ENCODE results near the gene NME4. TPM values are rescaled to one million over a fixed set of nuclear protein-coding genes. Genes with fewer than 3 reads are reported as not detected.
"Not testable (repeated sequence)": the region's sequence is repeated elsewhere in the genome, so short reads cannot be mapped to it uniquely, and the experiment has no call there.

The NME4 gene
- total RNA-seq, 1 experiment from 2014 or later: 68.2 TPM

DNA sequence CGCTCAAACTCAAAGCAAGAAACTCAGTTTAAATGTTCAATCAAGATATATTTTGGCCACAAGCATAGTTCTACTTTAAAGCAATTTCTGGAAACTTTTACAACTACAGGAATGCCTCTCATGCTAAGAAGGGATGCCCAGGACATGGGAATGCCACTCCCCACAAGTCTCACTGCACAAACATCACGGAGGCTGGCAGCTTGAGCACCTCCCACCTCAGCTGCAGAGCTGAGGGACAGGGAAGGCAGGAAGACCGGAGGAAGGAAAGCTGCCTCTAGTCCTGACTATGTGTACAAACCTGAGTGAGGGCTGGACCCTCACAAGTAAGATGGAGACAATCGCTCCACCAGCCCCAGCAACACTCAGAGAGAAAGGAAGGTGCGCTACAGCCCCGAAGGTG lies 49.8 kb upstream of the NME4 start:
- no peaks in the 10 kb centered on the region for H3K9me3 ChIP-seq (ENCODE audit: control insufficient read depth in 1 of 2, insufficient read depth in 1 of 2, low read depth in 1 of 2, low read length in 2 of 2)
- H3K79me2 ChIP-seq (ENCODE audit: insufficient read depth, low read length): peaks cover 90% of the 10 kb centered on the region
- BruUV-seq (replicated peaks): no TSS peak
- H3K4me2 ChIP-seq (ENCODE audit: low read length): no peak overlapping the region
- no peak for TF ChIP-seq SRF (IDR thresholded peaks at IDR 0.05; ENCODE audit: low read depth)
- H3K4me1 ChIP-seq (ENCODE audit: control insufficient read depth in 1 of 2, insufficient read depth in 2 of 2, low read length in 2 of 2): no peaks in the 10 kb centered on the region
- intact Hi-C loops (cut with micrococcal nuclease): no loop called here
- ChIA-PET RAD21 (ENCODE audit: low non-redundant PET in 1 of 2, low total read pairs in 2 of 2, uncharacterized antibody in 2 of 2, unreplicated experiment in 2 of 2) (no interaction called here), POLR2A (no interaction called here), CTCF (no interaction called here)
- DNase-seq (ENCODE audit: low read depth, low spot score): no peak
- ATAC-seq: no peak
- no peaks in the 10 kb centered on the region for H3K27me3 ChIP-seq (ENCODE audit: insufficient read depth, low read length)
- no peak overlapping the region for H3K4me3 ChIP-seq (replicated peaks in 1 of 2; ENCODE audit: low read depth in 1 of 2, low read length in 2 of 2)
- H2AFZ ChIP-seq (ENCODE audit: low read depth, low read length, poor library complexity, severe bottlenecking): no peak overlapping the region
- H3K9me2 ChIP-seq (ENCODE audit: insufficient read depth): no peaks in the 10 kb centered on the region
- no peak overlapping the region for H3K27ac ChIP-seq (ENCODE audit: low read depth, low read length)
- H4K20me1 ChIP-seq (ENCODE audit: insufficient read depth): no peaks in the 10 kb centered on the region
- no peak overlapping the region for H3K9ac ChIP-seq (ENCODE audit: low read length)
- H3K36me3 ChIP-seq (ENCODE audit: control insufficient read depth in 1 of 2, insufficient read depth in 2 of 2, low read length in 2 of 2): peaks cover 0 to 11% of the 10 kb centered on the region in 2 experiments; a peak in 1 of 4 replicates

DNA sequence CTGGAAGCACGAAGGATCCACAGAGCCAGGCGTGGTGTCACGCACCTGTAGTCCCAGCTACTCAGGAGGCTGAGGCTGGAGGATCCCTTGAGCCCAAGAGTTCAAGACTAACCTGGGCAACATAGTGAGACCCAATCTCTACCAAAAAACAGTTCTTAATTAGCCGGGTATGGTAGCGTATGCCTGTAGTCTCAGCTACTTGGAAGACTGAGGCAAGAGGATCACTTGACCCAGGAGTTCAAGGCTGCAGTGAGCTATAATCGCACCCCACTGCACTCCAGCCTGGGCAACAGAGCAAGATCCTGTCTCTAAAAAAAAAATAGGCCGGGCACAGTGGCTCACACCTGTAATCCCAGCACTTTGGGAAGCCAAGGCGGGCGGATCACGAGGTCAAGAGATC lies 48.5 kb upstream of the NME4 start:
- CTCF ChIA-PET; ATAC-seq; H3K4me2 ChIP-seq (ENCODE audit: low read length); DNase-seq (ENCODE audit: low read depth, low spot score); H3K9ac ChIP-seq (ENCODE audit: low read length); H3K4me3 ChIP-seq (replicated peaks in 1 of 2; ENCODE audit: low read depth in 1 of 2, low read length in 2 of 2); H3K4me1 ChIP-seq (ENCODE audit: control insufficient read depth in 1 of 2, insufficient read depth in 2 of 2, low read length in 2 of 2); RAD21 ChIA-PET (ENCODE audit: low non-redundant PET in 1 of 2, low total read pairs in 2 of 2, uncharacterized antibody in 2 of 2, unreplicated experiment in 2 of 2); POLR2A ChIA-PET; H3K9me3 ChIP-seq (ENCODE audit: control insufficient read depth in 1 of 2, insufficient read depth in 1 of 2, low read depth in 1 of 2, low read length in 2 of 2); intact Hi-C loops (cut with micrococcal nuclease); H4K20me1 ChIP-seq (ENCODE audit: insufficient read depth); H3K9me2 ChIP-seq (ENCODE audit: insufficient read depth); H3K27me3 ChIP-seq (ENCODE audit: insufficient read depth, low read length); BruUV-seq (replicated peaks); H3K27ac ChIP-seq (ENCODE audit: low read depth, low read length); H2AFZ ChIP-seq (ENCODE audit: low read depth, low read length, poor library complexity, severe bottlenecking): not testable (repeated sequence)
- H3K36me3 ChIP-seq (ENCODE audit: control insufficient read depth in 1 of 2, insufficient read depth in 2 of 2, low read length in 2 of 2): peaks cover 0 to 11% of the 10 kb centered on the region in 2 experiments; a peak in 1 of 4 replicates
- H3K79me2 ChIP-seq (ENCODE audit: insufficient read depth, low read length): peaks cover 77% of the 10 kb centered on the region

DNA sequence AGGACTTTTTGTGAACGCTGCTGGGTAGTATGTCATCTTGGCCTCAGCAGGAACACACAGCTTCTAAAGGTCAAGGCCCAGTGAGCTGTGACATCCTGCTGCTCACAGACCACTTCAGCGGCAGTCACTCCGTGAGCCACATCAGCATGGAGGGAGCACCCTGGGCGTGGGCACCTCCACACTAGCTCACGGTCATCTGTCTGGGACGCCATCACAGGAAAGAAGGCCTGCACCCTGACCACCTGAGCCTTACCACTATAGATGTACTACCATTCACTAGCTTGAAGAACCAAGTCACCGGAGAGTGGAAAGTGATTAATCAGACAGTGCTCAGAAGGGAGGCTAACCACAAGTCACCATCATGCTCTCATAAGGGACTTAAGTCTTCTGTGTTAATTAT lies 47.8 kb upstream of the NME4 start:
- no peaks in the 10 kb centered on the region for H4K20me1 ChIP-seq (ENCODE audit: insufficient read depth)
- peaks cover 2 to 7% of the 10 kb centered on the region in 2 experiments; a peak in 1 of 4 replicates for H3K4me1 ChIP-seq (ENCODE audit: control insufficient read depth in 1 of 2, insufficient read depth in 2 of 2, low read length in 2 of 2)
- H3K4me2 ChIP-seq (ENCODE audit: low read length): no peak overlapping the region
- no peaks in the 10 kb centered on the region for H3K27me3 ChIP-seq (ENCODE audit: insufficient read depth, low read length)
- intact Hi-C loops (cut with micrococcal nuclease): no loop called here
- H3K36me3 ChIP-seq (ENCODE audit: control insufficient read depth in 1 of 2, insufficient read depth in 2 of 2, low read length in 2 of 2): peaks cover 0 to 11% of the 10 kb centered on the region in 2 experiments; a peak in 1 of 4 replicates
- no TSS peak for BruUV-seq (replicated peaks)
- H2AFZ ChIP-seq (ENCODE audit: low read depth, low read length, poor library complexity, severe bottlenecking): no peak overlapping the region
- H3K4me3 ChIP-seq (replicated peaks in 1 of 2; ENCODE audit: low read depth in 1 of 2, low read length in 2 of 2): no peak overlapping the region
- ChIA-PET POLR2A (no interaction called here), CTCF (no interaction called here), RAD21 (ENCODE audit: low non-redundant PET in 1 of 2, low total read pairs in 2 of 2, uncharacterized antibody in 2 of 2, unreplicated experiment in 2 of 2) (no interaction called here)
- H3K79me2 ChIP-seq (ENCODE audit: insufficient read depth, low read length): peaks cover 70% of the 10 kb centered on the region
- H3K9me3 ChIP-seq (ENCODE audit: control insufficient read depth in 1 of 2, insufficient read depth in 1 of 2, low read depth in 1 of 2, low read length in 2 of 2): no peaks in the 10 kb centered on the region
- H3K9ac ChIP-seq (ENCODE audit: low read length): no peak overlapping the region
- DNase-seq (ENCODE audit: low read depth, low spot score): no peak
- no peak overlapping the region for H3K27ac ChIP-seq (ENCODE audit: low read depth, low read length)
- no peaks in the 10 kb centered on the region for H3K9me2 ChIP-seq (ENCODE audit: insufficient read depth)
- ATAC-seq: no peak
- no peak for TF ChIP-seq EZH2 (IDR thresholded peaks at IDR 0.05)
- TF ChIP-seq, protein P1, sequence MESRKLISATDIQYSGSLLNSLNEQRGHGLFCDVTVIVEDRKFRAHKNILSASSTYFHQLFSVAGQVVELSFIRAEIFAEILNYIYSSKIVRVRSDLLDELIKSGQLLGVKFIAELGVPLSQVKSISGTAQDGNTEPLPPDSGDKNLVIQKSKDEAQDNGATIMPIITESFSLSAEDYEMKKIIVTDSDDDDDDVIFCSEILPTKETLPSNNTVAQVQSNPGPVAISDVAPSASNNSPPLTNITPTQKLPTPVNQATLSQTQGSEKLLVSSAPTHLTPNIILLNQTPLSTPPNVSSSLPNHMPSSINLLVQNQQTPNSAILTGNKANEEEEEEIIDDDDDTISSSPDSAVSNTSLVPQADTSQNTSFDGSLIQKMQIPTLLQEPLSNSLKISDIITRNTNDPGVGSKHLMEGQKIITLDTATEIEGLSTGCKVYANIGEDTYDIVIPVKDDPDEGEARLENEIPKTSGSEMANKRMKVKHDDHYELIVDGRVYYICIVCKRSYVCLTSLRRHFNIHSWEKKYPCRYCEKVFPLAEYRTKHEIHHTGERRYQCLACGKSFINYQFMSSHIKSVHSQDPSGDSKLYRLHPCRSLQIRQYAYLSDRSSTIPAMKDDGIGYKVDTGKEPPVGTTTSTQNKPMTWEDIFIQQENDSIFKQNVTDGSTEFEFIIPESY (IDR thresholded peaks at IDR 0.05; ENCODE audit: extremely low read depth, insufficient replicate concordance, low read length): no peak
- no peak for TF ChIP-seq TCF7L2 (IDR thresholded peaks at IDR 0.05; ENCODE audit: borderline replicate concordance, extremely low read depth, insufficient read depth, insufficient read length)
- no peak for TF ChIP-seq SP1 (IDR thresholded peaks at IDR 0.05; ENCODE audit: low read depth)
- TF ChIP-seq, protein P2, sequence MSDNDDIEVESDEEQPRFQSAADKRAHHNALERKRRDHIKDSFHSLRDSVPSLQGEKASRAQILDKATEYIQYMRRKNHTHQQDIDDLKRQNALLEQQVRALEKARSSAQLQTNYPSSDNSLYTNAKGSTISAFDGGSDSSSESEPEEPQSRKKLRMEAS (IDR thresholded peaks at IDR 0.05): no peak
- no peak for TF ChIP-seq EGR1 (IDR thresholded peaks at IDR 0.05; ENCODE audit: low read depth)
- no peak for TF ChIP-seq POLR2AphosphoS5 (IDR thresholded peaks at IDR 0.05; ENCODE audit: low read depth, low read length)
- no peak for TF ChIP-seq ZNF274 (IDR thresholded peaks at IDR 0.05; ENCODE audit: low read depth, low read length)
- TF ChIP-seq, protein P3, sequence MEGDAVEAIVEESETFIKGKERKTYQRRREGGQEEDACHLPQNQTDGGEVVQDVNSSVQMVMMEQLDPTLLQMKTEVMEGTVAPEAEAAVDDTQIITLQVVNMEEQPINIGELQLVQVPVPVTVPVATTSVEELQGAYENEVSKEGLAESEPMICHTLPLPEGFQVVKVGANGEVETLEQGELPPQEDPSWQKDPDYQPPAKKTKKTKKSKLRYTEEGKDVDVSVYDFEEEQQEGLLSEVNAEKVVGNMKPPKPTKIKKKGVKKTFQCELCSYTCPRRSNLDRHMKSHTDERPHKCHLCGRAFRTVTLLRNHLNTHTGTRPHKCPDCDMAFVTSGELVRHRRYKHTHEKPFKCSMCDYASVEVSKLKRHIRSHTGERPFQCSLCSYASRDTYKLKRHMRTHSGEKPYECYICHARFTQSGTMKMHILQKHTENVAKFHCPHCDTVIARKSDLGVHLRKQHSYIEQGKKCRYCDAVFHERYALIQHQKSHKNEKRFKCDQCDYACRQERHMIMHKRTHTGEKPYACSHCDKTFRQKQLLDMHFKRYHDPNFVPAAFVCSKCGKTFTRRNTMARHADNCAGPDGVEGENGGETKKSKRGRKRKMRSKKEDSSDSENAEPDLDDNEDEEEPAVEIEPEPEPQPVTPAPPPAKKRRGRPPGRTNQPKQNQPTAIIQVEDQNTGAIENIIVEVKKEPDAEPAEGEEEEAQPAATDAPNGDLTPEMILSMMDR (IDR thresholded peaks at IDR 0.05 in 2 of 3, conservative IDR thresholded peaks at IDR 0.05 in 1 of 3; ENCODE audit: borderline replicate concordance in 1 of 3, insufficient read depth in 1 of 3, low read depth in 2 of 3, low read length in 2 of 3): no peak

Data from HCT116 (cell line).